HG02973 (cell line): Measurements from ENCODE around the gene PIGZ.
"Not testable (repeated sequence)": the region's sequence is repeated elsewhere in the genome, so short reads cannot be mapped to it uniquely, and the experiment has no call there.

Source experiments
- ATAC-seq: cut with Tn5 transposase; IDR thresholded peaks from one replicate; pipeline ENCODE4 v1.9.1; 2021; ENCODE audit warnings: moderate library complexity; ENCODE audit not compliant: unreplicated experiment

The PIGZ gene

DNA sequence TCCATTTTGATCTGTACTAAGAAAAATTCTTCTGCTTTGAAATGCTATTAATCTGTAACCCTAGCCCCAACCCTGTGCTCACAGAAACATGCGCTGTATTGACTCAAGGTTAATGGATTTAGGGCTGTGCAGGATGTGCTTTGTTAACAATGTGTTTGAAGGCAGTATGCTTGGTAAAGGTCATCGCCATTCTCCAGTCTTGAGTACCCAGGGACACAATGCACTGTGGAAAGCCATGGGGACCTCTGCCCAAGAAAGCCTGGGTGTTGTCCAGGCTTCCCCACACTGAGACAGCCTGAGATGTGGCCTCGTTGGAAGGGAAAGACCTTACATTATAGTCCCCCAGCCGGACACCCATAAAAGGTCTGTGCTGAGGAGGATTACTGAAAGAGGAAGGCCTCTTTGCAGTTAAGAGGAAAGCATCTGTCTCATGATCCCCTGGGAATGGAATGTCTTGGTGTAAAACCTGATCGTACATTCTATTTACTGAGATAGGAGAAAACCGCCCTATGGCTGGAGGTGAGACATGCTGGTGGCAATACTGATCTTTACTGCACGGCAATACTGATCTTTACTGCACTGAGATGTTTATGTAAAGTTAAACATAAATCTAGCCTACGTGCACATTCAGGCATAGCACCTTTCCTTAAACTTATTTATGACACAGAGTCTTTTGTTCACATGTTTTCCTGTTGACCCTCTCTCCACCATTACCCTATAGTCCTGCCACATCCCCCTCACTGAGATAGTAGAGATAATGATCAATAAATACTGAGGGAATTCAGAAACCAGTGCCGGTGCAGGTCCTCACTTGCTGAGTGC lies 6.3 kb downstream of the PIGZ start:
- ATAC-seq, result no peak

DNA sequence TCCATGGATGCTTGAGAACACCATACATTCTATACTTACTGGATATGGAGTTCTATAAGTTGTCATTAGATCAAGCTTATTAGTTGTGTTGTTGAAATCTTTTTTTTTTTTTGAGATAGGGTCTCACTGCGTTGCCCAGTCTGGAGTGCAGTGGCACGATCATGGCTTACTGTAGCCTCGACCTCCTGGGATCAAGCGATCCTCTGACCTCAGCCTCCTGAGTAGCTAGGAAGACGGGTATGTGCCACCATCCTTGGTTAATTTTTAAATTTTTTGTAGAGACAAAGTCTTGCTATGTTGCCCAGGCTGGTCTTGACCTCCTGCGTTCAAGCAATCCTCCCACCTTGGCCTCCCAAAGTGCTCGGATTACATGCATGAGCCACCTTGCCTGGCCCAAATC lies 13.8 kb downstream of the PIGZ start:
- no peak for ATAC-seq

DNA sequence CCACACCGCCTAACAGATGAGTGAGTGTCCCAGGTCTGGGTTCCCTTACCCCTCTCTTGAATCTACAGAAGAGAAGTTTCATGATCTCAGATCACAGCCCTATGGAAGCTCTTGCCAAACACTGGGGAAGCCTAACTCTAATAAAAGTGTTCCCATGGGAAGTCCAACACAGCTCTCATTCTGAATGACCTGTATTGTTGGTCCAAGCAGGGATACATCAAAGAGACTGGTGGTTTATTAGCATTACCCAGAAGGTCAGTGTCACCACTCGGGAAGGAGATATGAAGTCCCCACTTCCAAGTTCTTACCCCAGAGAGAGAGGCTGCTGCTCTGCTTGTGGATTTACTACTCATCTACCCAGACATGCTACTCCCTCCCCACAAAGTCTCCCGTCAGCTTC lies 17.3 kb downstream of the PIGZ start:
- no peak for ATAC-seq

DNA sequence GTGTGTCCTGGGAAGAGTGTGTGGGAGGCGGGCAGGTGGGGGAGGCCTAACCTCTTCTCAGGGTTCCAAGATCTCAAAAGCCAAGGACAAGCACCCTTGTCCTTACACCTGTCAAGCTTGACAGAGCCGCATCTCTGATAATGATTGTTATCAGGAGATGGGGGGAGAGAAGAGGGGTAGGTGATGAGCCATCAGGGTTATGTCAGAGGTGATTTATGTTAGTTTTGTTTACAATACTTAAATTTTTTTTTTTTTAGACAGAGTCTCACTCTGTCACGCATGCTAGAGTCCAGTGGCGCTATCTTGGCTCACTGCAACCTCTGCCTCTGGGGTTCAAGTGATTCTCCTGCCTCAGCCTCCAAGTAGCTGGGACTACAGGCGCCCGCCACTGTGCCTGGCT lies 18.9 kb downstream of the PIGZ start:
- ATAC-seq, result no peak

DNA sequence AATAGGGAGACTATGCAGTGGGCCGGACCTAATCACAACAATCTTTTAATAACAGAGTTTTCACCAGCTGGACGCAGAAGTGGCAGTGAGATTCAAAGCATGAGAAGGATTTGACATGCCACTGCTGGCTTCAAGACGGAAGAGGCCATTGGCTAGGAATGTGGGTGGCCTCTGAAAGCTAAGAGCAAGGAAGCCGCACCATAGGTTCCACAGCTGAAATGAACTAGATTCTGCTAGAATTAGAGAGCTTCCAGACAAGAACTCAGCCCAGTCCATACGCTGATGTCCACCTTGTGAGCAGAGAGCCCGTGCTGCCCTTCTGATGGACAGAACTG lies 19.4 kb downstream of the PIGZ start:
- ATAC-seq, result no peak

DNA sequence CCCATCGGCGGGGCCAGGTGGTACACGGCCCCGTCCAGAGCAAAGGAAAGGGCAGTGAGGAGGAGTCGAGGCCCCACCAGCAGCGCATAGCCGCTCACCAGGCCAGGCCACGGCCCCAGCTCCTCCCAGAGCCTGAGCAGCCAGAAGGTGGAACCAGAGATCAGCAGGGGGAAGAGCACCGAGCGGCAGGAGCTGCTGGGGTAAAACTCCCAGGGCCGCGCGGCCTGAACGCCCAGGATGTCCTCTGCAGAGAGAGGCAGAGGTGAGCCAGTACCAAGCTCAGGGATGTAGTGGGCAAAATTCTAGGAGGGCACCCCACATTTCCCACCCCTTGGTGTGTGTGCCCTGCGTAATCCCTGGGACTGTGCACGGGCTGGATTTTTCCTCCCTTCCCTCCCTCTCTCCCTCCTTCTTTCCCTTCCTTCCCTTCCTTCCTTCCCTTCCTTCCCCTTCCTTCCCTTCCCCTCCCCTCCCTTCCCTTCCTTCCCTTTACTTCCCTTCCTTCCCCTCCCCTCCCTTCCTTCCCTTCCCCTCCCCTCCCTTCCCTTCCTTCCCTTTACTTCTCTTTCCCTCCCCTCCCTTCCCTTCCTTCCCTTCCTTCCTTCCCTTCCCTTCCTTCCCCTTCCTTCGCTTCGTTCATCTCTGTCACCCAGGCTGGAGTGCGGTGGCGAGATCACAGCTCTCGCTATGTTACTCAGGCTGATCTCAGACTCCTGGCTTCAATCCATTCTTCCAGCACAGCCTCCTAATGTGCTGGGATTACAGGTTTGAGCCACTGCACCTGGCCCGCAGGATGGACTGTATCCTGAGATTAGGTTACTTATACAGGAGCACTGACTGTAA lies 20.0 kb downstream of the PIGZ start:
- no peak for ATAC-seq

DNA sequence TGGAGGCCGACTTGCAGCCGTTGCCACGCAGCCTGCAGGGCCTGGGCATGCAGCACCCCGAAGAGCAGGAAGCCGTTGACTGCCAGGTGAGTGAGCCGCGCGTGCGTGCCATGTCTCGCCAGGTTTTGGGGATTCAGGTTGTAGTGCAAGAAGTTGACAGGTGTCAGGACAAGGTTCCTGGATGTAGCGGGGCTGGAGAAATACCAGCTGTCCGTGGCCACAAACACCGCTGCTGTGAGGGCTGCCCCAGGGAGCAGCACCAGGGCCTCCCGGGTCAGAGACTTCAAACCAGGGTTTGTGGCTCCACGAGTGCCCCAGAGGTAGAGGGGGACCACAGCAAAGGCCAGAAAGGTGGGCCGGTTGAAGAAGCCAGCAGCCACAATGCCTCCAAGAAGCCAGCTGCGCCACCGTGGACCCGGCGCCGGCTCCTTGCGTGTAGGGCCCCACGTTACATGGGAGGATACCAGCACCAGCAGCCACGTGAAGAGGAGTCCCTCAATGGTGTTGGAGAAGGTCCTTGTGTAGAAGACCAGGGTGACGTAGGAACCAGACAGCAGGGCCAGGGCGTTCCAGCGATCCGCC lies 20.7 kb downstream of the PIGZ start:
- ATAC-seq, result no peak

DNA sequence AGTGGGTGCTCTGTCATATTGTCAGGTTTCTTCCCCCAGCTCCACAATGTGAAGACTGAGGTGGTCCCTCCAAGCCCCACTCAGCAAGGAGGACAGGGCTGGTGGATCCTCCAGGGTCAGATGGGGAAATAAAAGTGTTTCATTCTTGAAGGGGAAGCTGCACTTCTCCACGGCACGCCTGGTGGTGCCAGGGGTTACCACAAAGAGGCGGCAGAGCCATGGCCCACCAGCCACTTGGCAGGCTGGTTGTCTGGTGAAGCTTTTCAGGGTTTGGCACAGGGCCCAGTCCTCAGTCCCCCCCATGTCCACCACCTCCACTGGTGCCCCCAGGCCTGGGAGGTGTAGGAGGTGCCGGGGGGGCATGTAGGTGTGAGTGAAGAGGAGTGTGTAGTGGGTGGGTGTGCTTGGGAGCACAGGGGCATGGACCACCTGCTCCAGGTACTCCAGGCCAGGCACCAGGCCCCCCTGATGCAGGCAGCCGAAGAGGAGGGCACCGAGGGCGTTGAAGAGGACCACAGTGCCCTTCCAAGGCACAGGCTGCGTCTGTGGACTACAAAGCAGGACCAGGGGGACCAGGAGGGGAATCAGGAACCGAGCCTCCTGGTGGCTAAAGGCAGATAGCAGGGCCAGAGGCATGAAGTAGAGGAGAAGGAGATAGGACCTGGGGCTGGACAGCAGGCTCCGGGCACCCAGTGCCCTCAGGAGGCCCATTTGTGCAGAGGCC lies 21.3 kb downstream of the PIGZ start:
- ATAC-seq, result no peak

DNA sequence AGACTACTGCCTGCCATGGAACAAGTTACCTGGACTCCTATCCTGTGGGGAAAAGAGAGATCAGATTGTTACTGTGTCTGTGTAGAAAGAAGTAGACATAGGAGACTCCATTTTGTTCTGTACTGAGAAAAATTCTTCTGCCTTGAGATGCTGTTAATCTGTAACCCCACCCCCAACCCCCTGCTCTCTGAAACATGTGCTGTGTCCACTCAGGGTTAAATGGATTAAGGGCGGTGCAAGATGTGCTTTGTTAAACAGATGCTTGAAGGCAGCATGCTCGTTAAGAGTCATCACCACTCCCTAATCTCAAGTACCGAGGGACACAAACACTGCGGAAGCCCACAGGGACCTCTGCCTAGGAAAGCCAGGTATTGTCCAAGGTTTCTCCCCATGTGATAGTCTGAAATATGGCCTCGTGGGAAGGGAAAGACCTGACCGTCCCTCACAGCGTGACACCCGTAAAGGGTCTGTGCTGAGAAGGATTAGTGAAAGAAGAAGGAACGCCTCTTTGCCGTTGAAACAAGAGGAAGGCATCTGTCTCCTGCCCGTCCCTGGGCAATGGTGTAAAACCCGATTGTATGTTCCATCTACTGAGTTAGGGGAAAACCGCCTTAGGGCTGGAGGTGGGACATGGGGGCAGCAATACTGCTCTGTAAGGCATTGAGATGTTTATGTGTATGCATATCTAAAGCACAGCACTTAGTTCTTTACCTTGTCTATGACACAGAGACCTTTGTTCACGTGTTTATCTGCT lies 24.4 kb downstream of the PIGZ start:
- ATAC-seq, result not testable (repeated sequence)

DNA sequence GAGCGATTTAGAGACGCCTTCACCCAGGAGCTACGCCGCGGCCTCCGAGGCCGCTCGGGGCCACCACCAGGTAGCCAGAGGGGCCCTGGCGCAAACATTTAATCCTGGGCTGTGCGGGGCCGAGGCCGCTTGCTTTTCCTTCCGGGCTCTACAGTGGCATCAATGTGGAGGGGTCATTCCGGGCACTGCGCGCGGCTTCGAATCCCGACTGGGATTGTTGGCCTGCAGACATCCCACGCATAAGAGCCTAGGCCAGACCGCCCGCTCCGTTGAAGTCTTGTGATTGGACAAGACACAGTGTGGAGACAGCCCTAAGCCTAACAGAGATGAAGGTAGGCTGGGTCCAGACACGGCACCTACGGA lies 25.7 kb downstream of the PIGZ start:
- ATAC-seq, result no peak

DNA sequence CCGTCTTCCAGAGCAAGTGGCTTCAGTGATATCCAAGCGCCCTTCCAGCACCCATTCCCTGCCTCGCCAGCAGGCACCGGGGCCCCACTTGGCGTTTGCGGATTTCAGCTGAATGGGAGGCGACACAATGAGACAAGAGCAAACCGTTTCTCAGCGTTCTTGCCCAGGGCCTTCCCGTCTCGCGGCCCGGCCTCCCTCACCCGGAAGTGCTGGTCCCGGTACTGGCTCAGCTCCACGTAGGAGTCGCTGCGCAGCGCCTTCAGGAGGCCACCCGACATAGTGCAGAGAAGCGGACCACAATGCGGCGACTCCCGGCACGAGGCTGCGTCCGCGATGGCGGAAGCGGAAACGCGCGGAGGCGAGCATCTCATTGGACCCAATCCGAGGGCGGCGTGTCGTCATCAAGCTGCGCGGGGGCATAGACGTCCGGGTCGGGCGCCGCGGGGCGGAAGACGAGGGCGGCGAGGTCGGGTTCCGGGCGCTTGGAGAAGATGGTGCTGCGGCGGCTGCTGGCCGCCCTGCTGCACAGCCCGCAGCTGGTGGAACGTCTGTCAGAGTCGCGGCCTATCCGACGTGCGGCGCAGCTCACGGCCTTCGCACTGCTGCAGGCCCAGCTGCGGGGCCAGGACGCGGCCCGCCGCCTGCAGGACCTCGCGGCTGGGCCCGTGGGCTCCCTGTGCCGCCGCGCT lies 26.3 kb downstream of the PIGZ start, which contains the start of gene NCBP2:
NCBP2 (minus strand) TSS at position 303 of the 689 bp plus-strand sequence; CDS start at position 278, 25 bp downstream.
- peak; percentile 92 for ATAC-seq

DNA sequence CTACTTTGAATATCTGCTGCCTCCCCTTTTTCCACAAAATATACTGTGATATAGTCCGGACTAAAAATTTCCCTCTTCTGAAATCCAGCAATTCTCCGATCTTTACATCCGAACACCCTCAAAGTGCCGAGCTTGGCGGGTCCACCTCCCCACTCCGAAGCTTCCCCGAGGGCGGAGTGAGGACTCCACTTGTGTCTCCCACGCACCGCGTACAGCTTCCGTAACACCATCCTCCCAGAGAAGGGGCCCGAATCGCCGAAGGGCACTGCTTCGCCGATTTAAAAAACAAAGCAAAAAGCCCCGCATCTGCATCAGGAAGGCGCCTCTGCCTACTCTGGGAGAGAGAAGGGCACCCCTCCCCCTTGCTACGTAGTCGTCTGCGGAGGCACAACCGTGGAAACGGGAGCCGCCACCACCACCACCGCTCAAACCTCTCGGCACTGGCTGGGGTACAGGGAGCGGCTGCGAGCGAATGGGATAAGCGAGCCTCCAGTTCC lies 26.9 kb downstream of the PIGZ start:
- ATAC-seq, result peak; percentile 15

DNA sequence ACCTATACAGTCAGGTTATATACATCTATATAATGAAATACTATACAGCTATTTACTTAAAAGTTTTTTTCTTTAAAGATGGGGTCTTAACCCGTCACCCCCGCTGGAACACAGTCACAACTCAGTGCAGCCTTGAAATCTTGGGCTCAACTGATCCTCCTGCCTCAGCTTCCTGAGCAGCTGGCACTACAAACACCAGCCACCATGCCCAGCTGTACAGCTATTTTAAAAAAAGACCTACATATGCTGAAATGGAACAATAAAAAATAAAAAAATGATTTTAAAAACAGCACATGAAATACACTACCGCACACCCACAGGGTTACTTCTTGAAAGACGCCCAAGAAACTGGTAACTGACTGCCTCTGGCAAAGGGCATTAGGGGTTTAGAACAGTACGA lies 30.1 kb downstream of the PIGZ start:
- no peak for ATAC-seq

DNA sequence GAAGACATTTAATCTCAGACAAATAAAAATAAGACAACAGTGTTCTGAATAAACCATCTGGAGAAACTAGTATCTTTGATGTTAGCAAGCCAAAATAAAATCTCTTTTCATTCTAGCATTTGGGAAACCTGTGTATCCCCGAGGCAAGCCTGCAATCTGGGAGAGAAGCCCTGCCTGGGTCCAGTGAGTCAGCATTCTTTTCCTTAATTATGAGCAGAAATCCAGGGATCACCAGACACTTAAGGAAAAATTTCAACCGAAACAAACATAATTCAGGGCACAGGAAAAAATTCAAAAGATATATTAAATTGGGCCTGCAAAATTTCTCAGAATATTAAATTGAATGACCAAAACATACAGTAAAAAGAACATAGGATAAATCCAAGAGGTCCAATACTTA lies 30.5 kb downstream of the PIGZ start:
- no peak for ATAC-seq

DNA sequence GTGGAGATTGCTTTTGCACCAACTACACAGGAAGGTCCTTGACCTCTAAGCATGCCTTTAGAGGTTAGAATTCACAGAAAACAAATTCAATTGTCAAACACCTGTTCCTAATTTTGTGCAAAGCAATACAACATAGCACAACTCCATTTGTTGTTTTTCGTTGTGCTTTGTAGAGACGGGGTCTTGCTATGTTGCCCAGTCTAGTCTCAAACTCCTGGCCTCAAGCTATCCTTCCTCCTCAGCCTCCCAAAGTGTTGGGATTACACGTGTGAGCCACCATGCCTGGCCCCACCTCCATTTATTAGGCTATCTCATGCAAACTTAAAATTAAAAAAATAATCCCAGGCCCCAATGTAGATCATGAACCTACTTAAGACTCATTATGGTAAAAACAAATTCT lies 32.3 kb downstream of the PIGZ start:
- no peak for ATAC-seq

DNA sequence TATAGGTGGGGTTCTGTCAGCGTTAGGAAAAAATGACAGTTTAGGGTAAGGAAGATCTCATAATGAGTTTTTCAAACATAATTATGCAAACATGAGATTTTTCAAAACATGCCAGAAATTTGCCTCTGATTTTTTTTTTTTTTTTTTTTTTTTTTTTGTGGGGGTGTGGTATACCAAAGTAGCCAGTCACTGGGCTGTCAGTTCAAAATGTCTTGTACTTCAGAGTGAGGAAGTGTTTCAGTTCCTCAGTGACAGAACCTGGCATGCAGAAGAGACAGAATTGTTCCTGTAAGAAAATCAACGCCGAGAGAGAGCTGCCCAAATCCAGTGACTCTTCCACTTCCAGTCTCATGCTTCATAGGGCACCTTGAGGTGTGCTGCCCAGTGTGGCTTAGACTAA lies 36.0 kb downstream of the PIGZ start:
- ATAC-seq, result no peak

DNA sequence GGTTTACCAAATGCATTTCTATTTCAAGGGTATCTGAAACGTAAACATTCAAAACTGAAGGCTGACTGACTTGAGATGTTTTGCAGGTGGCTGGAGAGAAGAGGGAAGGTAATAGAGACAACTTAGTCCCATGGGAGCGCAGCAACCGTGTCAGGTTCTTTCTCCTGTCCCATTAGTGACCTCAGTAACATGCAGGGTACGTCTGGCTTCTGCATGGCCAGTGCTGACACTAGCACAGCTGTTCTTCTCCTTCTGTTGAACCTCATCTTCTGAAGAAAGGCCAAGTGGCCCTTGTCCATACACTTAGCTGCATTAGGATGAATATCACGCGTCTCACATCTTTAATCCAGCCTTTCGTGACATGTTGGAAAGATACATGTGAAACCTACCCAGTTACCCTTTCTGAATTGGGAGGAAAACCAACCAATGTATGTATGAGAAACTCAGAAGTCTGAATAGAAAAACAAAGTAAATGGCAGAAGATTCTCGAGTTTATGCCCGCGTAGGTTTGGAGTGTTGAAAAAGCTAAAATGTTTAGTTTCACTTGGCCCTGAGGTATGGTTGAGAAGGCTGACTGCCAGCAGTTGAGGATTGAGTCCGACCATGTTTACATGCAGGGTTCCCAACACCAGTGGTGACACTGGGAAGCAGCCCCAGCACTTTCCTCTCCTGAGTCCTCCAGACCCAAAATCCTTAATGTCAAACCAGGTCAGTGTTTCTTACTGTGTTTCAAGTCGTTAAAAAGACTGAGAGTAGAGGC lies 36.6 kb downstream of the PIGZ start:
- no peak for ATAC-seq

DNA sequence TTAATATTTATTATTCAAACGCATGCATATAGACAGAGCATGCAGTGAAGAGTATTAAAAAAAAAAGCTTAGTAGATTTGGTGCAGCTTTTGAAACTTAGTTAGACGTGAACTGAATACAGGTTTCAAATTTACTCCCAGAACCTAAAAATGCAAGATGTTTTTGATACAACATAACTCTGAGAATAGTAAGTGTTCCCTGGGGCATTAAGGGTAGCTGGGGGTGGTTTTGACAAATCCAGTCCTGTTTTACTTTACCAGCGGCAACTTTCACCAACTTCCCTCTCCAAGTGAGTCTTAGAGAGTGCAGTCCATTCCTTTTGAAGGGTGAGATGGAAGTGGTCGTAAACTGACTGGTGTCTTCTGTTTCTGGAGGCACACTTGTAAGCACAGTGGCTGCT lies 37.5 kb downstream of the PIGZ start:
- no peak for ATAC-seq
